ENCODE data around the gene PADI2.

Gene PADI2

DNA sequence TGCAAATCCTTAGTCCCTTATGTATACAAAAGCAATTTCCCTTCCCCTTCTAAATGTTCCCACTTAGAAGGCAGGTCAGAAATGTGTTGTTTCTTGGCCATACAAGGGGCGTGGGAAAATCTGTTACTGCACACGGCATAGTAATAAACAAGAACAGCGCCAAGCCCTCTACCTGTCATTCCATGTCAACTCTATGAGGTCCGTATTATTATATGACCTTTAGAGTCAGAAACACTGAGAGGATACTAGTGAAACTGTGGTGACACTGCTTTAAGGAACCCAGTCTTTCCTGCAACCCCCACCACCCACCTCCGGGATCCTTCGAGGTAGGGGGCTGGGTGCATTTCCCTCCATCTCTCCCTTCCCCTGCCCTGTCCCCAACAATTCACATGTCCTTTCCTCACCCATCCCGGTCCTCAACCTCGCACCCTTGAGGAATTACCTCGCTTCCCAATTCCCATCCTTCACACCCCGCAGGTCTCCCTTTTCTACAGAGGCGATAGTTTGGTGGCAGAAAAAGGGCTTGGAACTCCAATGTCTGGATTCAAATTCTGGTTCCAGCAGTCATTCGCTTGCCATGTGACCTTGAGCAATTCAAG is 66.1 kb downstream of the PADI2 start:
- no peak for DNase-seq

DNA sequence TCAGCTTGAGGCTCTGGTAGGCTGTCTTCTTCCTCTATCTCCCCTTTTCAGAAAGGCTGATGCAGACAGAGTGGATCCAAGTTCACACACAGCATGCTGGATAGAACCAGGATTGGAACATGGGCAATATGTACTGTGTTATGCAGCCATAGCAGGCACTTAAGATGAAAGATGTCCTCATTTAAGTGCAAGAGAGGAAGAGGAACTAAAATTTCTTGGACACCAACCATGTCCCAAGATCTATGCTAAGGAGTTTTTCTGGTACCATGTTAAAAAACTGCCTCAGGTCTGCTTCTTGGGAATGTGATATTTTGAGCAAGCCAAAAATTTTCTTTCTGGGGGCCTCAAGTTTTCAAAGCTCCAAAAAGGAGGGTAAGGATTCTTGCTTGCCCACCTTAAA is 66.6 kb downstream of the PADI2 start:
- DNase-seq: no peak

DNA sequence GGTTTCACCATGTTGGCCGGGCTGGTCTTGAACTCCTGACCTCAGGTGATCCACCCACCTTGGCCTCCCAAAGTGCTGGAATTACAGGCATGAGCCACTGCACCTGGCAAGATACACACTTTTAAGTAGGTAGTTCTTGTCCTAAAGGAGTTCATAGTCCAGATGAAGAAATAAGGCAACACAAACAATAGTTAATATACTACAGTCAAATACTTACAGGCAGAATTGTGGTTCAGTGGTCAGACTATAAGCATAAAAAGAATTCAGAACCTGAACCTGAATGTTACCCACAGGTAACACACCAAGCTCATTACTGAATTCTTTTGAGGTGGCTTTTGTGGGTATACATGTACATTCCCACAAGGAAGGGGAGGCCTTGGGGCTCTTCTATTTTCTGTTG is 67.2 kb downstream of the PADI2 start:
- no peak for DNase-seq

DNA sequence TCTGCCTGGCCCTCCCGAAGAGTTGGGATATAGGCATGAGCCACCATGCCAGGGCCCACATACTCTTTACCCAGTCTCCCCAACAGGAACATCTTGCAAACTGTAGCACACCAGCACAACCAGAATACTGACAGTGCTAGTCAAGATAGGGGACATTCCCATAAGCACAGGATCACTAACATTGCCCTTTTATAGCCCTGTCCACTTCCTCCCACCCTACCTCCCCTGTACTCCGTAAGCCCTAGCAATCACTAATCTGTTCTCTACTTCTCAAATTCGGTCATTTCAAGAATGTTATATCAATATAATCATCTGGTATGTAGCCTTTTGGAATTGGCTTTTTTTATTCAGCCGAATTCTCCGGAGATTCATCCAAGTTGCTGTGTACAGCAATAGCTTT is 71.3 kb downstream of the PADI2 start:
- no peak for DNase-seq

DNA sequence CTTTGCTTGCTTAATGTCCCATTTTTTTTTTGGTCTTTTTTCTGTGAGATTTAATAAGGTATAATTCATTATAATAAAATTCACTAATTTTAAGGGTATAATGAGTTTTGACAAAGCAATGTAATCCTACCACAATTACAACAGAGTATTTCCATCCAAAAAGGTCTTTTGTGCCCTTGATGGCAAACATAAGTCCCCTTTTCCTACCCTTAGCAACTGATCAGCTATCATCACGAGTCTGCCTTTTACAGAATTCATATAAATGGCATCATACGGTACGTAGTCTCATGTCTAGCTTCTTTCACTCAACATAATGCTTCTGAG is 73.0 kb downstream of the PADI2 start:
- no peak for DNase-seq

- DNase-seq: peak; percentile 26
Measured at GRCh38 chr1:17045634-17046333, 73.5 kb downstream of the PADI2 start.

GRCh38 chr1:17045150-17045549 is 74.1 kb downstream of the PADI2 start:
- DNase-seq: no peak

- no peak for DNase-seq
Measured at GRCh38 chr1:17043676-17044075, 75.6 kb downstream of the PADI2 start.

- DNase-seq: no peak
Measured at GRCh38 chr1:17040135-17040534, 79.1 kb downstream of the PADI2 start.

DNA sequence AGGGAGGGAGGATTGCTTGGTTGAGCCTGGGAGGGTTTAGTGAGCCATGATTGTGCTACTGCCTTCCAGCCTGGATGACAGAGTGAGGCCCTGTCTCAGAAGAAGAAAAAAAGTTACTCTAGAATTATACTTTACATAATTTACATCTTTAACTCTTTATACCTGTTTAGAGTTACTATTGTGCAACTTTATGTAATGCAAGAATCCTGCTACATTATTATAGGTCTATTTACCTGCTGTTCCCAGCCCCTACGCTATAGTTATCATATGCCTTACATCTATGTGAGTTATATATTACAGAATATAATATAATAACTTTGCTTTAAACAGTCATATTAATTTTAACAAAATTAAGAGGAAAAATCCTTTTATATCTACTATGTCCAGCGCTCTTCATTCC is 79.7 kb downstream of the PADI2 start:
- DNase-seq: no peak

- no peak for DNase-seq
Measured at GRCh38 chr1:17033481-17033880, 85.8 kb downstream of the PADI2 start.

DNA sequence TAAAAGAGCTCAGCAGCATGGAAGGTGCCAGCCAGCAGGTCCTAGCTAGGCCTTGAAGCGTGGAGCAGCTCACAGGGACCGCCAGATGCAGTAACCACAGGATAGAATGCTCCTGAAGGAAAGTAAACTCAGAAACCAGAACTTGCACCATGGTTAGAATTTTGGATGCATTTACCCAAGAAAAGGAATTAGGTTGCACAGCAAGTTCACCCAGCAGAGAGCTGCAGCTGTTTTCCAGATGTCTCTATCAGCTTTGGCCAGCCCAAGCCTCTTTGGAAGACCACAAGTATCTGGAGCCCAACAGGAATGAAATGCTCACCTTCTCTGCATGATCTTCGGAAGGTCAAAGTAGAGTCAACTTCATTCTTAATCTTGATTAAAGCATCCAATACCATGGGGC is 86.5 kb downstream of the PADI2 start:
- DNase-seq: no peak

DNA sequence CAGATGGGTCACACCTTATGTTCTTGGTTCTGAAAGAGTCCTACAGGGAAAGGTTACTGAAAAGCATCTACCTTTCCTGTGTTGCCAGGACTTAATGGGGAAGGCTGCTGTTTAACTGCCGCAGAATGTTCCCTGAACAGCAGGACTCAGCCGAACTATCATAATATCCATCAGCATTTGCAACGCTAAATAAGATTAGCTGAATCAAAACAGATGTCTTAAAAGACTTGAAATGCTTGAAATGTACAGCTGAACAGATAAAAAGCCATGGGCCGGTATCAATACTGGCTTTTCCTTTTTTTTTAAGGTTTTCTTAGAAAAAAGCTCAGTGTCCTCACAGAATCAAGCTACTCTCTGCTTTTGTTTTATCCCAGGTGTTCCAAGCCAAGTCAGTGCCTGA is 87.8 kb downstream of the PADI2 start:
- DNase-seq: no peak

DNA sequence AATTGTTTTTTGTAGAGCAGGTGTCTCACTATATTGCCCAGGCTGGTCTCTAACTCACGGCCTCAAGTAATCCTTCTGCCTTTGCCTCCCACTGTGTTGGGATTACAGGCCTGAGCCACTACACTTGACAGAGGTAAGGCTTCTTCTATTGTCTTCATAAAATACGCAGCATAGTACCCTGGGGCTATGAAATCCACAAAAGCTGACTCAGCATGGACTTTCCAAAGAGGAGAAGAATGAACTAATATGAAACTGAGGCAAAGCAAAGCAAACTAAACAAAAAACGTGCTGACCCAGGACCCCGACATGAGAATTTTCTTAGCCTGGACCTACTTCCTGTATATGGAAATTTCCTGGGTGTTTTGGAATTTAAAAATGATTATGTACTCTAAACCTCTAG is 89.0 kb downstream of the PADI2 start:
- no peak for DNase-seq

- no peak for DNase-seq
Measured at GRCh38 chr1:17028662-17029188, 90.5 kb downstream of the PADI2 start.

GRCh38 chr1:17027900-17028299 is 91.4 kb downstream of the PADI2 start:
- DNase-seq: no peak

DNA sequence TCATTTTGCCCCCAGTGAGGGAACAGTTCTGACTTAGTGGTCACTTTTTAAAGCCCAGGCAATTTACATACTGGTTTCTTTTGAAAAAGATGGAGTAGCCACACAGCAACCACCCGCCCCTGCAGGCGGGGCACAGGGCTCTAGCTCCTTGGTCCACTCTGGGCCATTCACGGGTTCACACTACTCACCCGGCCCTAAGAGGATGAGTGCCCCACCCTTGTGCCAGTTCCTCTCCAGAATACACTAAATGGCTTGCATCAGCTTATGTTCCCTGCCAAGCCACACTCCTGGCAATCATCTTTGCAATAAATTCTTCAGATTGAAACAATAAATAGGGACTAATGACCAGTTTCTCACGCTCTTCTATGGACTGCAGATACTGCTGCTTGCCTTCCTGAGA is 91.8 kb downstream of the PADI2 start:
- DNase-seq: no peak

DNA sequence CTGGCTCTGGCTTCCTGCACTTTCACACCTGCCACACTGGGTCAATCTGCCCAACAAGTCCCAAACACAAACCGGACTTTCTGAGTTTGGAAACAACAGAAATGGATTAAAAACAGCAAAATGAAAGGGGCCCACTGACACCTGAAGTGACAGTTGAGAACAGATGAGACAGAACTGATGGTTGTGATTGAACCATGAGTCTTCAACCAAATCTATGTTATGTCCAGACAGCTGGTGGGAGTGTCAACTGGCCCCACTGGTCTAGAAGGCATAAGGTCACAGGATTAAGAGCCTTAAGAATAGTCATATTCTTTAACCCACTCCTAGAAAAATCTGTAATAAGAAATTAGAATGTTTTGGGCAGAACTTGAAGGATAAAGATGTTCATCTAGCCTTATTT is 94.5 kb downstream of the PADI2 start:
- DNase-seq: no peak

- no peak for DNase-seq
Measured at GRCh38 chr1:17023573-17023972, 95.7 kb downstream of the PADI2 start.

GRCh38 chr1:17023102-17023501 is 96.1 kb downstream of the PADI2 start:
- no peak for DNase-seq

DNA sequence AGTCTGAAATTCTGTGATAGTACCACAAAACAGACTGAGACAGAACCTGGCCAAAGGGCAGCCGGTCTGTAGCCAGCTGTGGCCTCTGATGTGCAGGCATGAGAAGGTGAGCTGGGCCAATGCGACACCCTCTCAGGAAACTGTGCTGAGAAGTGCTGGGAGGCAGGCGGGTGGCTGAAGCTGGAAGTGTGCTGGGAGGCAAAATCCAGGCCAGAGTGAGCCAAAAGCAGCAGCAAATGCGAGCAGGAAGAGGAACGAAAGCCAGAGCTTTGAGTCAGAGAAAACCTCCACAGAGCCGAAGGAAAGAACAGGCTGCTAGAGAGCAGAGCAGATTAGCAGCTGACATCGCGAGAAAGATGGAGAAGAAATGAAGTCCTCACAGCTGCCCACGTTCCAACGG is 97.4 kb downstream of the PADI2 start:
- no peak for DNase-seq

GRCh38 chr1:17020502-17020901 is 98.7 kb downstream of the PADI2 start:
- no peak for DNase-seq

GRCh38 chr1:17018849-17019248 is 100.4 kb downstream of the PADI2 start:
- DNase-seq: no peak

DNA sequence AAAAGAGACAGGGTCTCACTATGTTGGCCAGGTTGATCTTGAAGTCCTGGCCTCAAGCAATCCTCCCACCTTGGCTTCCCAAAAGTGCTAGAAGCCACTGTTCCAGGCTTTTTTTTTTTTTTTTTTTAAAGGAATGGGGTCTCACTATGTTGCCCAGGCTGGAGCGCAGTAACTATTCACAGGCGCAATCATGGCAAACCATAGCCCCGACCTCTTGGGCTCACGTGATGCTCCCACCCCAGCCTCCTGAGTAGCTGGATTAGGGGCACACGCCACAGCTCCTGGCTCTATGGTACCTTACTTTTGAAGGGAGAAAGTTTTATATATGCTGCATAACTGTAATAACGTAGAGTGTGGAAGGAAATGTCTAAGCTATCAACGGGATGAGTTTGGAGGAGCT is 101.8 kb downstream of the PADI2 start:
- no peak for DNase-seq
